Endometrium (tissue), 2 donors: ENCODE results near the gene CHERP.
"Not testable (repeated sequence)": the region's sequence is repeated elsewhere in the genome, so short reads cannot be mapped to it uniquely, and the experiment has no call there.

Experiments
- FAIRE-seq: peaks from 2 replicates; lab custom pipeline; 2012; peaks lifted over from hg19 to GRCh38; lab: Jason Lieb, UNC
- donor health status: control.
- donor health status: control.

Gene CHERP

GRCh38 chr19:16519230-16519687 lies 23.0 kb downstream of the CHERP start:
- FAIRE-seq, result no peak

- FAIRE-seq, result no peak
Measured at GRCh38 chr19:16518483-16519229, 23.6 kb downstream of the CHERP start.

- FAIRE-seq, result no peak
Measured at GRCh38 chr19:16518061-16518460, 24.2 kb downstream of the CHERP start.

- FAIRE-seq, result no peak
Measured at GRCh38 chr19:16516923-16517610, 25.2 kb downstream of the CHERP start.

- FAIRE-seq, result no peak
Measured at GRCh38 chr19:16516381-16516780, 25.9 kb downstream of the CHERP start.

GRCh38 chr19:16514383-16515019 lies 27.7 kb downstream of the CHERP start:
- no peak for FAIRE-seq

- not testable (repeated sequence) for FAIRE-seq
Measured at GRCh38 chr19:16512611-16513010, 29.6 kb downstream of the CHERP start.

GRCh38 chr19:16509141-16510061 lies 32.8 kb downstream of the CHERP start:
- no peak for FAIRE-seq

- no peak for FAIRE-seq
Measured at GRCh38 chr19:16508546-16508945, 33.7 kb downstream of the CHERP start.

- FAIRE-seq, result no peak
Measured at GRCh38 chr19:16506961-16507360, 35.3 kb downstream of the CHERP start.

GRCh38 chr19:16506161-16506560 lies 36.1 kb downstream of the CHERP start:
- FAIRE-seq, result not testable (repeated sequence)

GRCh38 chr19:16504271-16504670 lies 38.0 kb downstream of the CHERP start:
- FAIRE-seq, result no peak

- FAIRE-seq, result no peak
Measured at GRCh38 chr19:16497837-16498236, 44.4 kb downstream of the CHERP start.

- no peak for FAIRE-seq
Measured at GRCh38 chr19:16497042-16497441, 45.2 kb downstream of the CHERP start.

- FAIRE-seq, result no peak
Measured at GRCh38 chr19:16496613-16496983, 45.6 kb downstream of the CHERP start.

- peak; percentile 97 for FAIRE-seq
Measured at GRCh38 chr19:16495982-16496612, 46.1 kb downstream of the CHERP start, which contains the start of the genes C19orf44 and CALR3. C19orf44 (plus strand) TSS chr19:16496394; CDS start chr19:16500793, 4,399 bp downstream. CALR3 (minus strand) TSS chr19:16496167; CDS start chr19:16496129, 38 bp downstream.

GRCh38 chr19:16486476-16486875 lies 55.8 kb downstream of the CHERP start:
- not testable (repeated sequence) for FAIRE-seq

- FAIRE-seq, result no peak
Measured at GRCh38 chr19:16482745-16483144, 59.5 kb downstream of the CHERP start.

GRCh38 chr19:16477311-16477710 lies 64.9 kb downstream of the CHERP start:
- FAIRE-seq, result no peak

GRCh38 chr19:16476401-16476800 lies 65.8 kb downstream of the CHERP start:
- no peak for FAIRE-seq

GRCh38 chr19:16473875-16474392 lies 68.3 kb downstream of the CHERP start:
- FAIRE-seq, result no peak
